HepG2 (cell line): ENCODE measurements around the gene GPSM1.

Experiments used
- CEBPB ChIP-seq: IDR thresholded peaks from 2 replicates; pipeline ENCODE4 v1.6.1; 2011; ENCODE audit warnings: low read depth, low read length, improper control_type of control experiment, borderline replicate concordance
- EZH2 ChIP-seq: conservative IDR thresholded peaks from 2 replicates; pipeline ENCODE4 v1.6.1; 2012; ENCODE audit warnings: mild to moderate bottlenecking, low read depth, low read length, moderate library complexity
- FOXP1 ChIP-seq, 2 experiments: fragments of 450-650 bp in 1 of 2; IDR thresholded peaks; 2 replicates each; pipeline ENCODE4 v1.6.1; 2017 to 2018; ENCODE audit warnings: antibody characterized with exemption in 1 of 2
- POLR2AphosphoS2 ChIP-seq: IDR thresholded peaks from 2 replicates; pipeline ENCODE4 v1.6.1; 2011; ENCODE audit warnings: low read depth, low read length, improper control_type of control experiment
- RAD51 ChIP-seq: fragments of 450-650 bp; IDR thresholded peaks from 2 replicates; pipeline ENCODE4 v1.6.1; 2016; ENCODE audit warnings: borderline replicate concordance
- SP4 ChIP-seq: sonication (generic); formaldehyde crosslinking; IDR thresholded peaks from 2 replicates; pipeline ENCODE4 v1.8.1; 2023; ENCODE audit warnings: mild to moderate bottlenecking, missing genetic modification reagents
- ZNF124 ChIP-seq: sonication (generic); formaldehyde crosslinking; IDR thresholded peaks from 2 replicates; pipeline ENCODE4 v1.4.0; 2020; ENCODE audit warnings: missing genetic modification reagents
- TF ChIP-seq, protein P1 (sequence below): sonication (generic); formaldehyde crosslinking; IDR thresholded peaks from 2 replicates; pipeline ENCODE4 v1.5.0; 2020; ENCODE audit warnings: missing genetic modification reagents, mild to moderate bottlenecking, borderline replicate concordance
- TF ChIP-seq, protein P2 (sequence below): sonication (generic); formaldehyde crosslinking; IDR thresholded peaks from 2 replicates; pipeline ENCODE4 v1.5.0; 2020; ENCODE audit warnings: mild to moderate bottlenecking, missing genetic modification reagents, moderate library complexity
- TF ChIP-seq, protein P3 (sequence below): sonication (generic); formaldehyde crosslinking; IDR thresholded peaks from 2 replicates; pipeline ENCODE4 v1.5.1; 2020; ENCODE audit warnings: missing genetic modification reagents, mild to moderate bottlenecking, borderline replicate concordance

DNA sequence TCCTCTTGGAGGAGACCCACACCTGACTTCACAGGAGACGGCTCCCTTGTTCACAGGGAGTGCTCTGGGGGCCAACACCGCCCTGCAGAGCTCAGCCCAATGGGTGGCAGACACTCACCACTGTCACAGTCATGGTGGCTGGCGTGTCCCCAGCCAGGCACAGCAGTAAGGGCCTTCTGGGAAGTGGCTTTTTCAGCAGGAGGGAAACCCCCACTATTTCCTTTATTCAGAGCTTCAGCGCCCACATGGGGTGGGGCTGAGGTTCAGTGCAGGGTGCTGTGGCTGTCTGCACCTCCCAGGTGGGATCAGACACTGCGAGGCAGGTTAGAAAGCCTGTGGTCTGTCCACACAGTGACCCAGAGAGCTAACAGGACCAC, 76.2 kb downstream of the GPSM1 start:
- TF ChIP-seq, protein P1, sequence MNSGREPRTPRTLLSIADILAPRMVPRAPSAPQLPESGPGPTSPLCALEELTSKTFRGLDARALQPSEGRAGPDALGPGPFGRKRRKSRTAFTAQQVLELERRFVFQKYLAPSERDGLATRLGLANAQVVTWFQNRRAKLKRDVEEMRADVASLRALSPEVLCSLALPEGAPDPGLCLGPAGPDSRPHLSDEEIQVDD (CRISPR knock-in tag) = no peak
- TF ChIP-seq FOXP1 (IDR thresholded peaks at IDR 0.05) (no peak), FOXP1 (CRISPR knock-in tag; IDR thresholded peaks at IDR 0.05) (no peak), SP4 (CRISPR knock-in tag) (no peak), POLR2AphosphoS2 (no peak), RAD51 (no peak), CEBPB (no peak), ZNF124 (CRISPR knock-in tag) (no peak), EZH2 (no peak)
- TF ChIP-seq, protein P2, sequence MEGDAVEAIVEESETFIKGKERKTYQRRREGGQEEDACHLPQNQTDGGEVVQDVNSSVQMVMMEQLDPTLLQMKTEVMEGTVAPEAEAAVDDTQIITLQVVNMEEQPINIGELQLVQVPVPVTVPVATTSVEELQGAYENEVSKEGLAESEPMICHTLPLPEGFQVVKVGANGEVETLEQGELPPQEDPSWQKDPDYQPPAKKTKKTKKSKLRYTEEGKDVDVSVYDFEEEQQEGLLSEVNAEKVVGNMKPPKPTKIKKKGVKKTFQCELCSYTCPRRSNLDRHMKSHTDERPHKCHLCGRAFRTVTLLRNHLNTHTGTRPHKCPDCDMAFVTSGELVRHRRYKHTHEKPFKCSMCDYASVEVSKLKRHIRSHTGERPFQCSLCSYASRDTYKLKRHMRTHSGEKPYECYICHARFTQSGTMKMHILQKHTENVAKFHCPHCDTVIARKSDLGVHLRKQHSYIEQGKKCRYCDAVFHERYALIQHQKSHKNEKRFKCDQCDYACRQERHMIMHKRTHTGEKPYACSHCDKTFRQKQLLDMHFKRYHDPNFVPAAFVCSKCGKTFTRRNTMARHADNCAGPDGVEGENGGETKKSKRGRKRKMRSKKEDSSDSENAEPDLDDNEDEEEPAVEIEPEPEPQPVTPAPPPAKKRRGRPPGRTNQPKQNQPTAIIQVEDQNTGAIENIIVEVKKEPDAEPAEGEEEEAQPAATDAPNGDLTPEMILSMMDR (CRISPR knock-in tag) = no peak
- TF ChIP-seq, protein P3, sequence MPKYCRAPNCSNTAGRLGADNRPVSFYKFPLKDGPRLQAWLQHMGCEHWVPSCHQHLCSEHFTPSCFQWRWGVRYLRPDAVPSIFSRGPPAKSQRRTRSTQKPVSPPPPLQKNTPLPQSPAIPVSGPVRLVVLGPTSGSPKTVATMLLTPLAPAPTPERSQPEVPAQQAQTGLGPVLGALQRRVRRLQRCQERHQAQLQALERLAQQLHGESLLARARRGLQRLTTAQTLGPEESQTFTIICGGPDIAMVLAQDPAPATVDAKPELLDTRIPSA (CRISPR knock-in tag) = no peak
